WI38 (cell line): ENCODE data around the gene PKMYT1.

Experiments
- H3K4me3 ChIP-seq: 2 replicates; pipeline ENCODE4 v1.5.1; 2011; ENCODE audit warnings: low read depth, mild to moderate bottlenecking, control low read depth, low read length
- CTCF ChIP-seq: IDR thresholded peaks from 2 replicates; pipeline ENCODE4 v1.5.1; 2012; ENCODE audit warnings: low read depth, mild to moderate bottlenecking, control low read depth, low read length

The PKMYT1 gene

GRCh38 chr16:2990891-2991290 is 10.6 kb upstream of the PKMYT1 start:
- H3K4me3 ChIP-seq, result no peak overlapping the region
- no peak for TF ChIP-seq CTCF

DNA sequence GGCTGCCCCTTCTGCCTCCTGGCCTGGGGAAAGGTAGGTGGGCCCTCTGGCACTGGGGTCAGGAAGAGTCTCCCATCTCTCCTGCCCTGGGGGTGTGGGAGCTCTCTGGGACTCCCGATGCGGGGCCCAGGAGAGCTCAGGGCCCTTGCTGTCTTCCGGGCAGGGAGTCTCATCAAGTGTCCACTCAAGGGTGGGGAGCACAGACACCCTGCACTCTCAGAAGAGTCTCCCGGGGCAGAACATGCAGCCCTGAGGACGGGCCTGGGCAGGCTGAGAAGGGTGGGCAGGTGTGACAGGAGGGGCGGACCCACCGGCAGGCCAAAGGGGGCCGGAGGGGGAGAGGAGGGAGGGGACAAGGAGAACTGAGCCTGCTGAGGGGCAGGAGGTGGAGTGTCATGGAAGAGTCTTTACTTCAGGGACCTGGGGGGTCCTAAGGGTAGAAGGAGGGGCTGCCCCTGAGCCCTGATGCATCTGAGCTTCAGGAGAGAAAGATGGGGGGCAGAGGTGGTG is 8.4 kb upstream of the PKMYT1 start:
- H3K4me3 ChIP-seq, result no peak overlapping the region
- TF ChIP-seq CTCF, result no peak

DNA sequence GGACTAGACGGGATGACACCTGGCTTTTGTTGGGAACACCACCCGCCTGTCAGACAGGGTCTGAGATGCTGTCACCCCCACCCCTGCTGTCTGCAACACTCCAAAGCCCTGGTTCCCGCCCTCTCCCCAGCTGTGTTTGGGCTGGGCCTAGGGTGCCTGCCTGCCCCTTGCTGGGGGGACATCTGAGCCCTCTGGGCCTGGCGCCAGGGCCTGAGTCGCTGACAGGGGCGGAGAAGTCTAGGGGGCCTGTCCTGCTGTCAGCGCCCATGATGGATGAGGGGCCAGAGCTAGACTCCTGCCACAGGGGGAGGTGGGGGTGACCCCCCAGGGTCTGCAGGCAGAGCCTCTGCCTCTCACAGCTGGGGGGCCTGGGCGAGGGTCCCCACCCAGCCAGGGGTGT is 7.6 kb upstream of the PKMYT1 start:
- no peak overlapping the region for H3K4me3 ChIP-seq
- no peak for TF ChIP-seq CTCF

DNA sequence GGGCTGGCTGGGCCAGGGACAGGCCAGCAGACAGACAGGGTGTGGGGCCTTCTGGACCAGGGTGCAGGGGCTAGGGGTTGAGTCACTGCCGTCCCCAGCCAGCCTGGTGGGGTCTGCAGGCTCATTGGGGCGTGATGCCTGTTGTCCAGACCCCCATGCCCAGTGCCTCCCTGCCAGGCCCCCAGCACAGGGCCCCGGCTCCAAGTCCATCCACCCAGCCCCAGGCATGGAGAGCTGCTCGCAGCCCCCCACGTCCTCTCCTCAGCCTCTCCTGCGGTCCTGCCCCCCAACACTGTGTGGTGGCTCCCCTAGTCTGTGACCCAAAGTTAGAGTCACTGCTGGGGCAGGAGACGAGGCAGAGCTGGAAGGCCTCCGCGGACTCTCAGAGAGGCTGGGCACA is 7.0 kb upstream of the PKMYT1 start:
- TF ChIP-seq CTCF, result no peak
- no peak overlapping the region for H3K4me3 ChIP-seq

GRCh38 chr16:2986623-2987188 is 6.5 kb upstream of the PKMYT1 start:
- no peak for TF ChIP-seq CTCF
- no peak overlapping the region for H3K4me3 ChIP-seq

DNA sequence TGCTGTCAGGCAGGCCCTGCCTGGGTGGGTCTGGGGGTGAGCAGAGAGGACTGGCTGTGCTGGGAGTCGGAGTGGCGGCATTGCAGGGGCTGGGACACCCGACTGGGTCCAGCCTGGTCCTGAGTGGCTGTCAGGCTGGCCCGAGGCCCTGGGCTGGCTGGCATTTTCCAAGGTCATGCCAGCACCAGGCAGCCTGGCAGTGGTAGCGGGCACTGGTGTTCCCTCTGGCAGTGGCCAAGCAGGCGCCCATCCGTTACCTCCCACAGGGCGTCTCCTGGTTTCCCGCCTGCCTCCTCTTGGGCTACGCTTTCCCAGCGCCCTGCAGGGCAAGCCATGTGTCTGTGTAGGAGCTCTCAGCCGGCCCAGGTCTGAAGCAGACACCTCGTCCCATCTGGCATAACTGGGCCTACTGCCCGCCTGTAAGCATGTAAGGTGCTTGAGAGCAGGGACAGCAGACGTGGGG is 5.7 kb upstream of the PKMYT1 start:
- H3K4me3 ChIP-seq, result no peak overlapping the region
- TF ChIP-seq CTCF, result no peak

DNA sequence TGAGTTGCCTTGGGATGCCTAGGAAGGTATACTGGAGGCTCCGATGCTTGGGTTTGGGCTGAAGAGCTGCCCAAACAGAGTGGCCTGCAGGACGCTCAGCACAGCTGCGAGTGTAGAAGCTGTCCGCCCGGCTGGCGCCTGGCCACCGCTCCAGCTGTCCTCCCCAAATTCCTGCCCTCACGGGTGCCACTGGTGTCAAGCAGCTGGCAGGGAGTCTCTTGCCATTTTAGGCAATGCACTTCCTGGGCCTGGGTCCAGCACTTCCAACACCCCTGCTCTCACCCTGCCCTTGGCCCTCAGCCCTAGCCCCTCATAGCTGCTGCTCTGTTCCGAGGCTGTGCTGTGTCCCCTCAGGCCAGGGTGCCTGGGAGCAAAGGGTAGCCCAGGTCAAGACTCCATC is 5.2 kb upstream of the PKMYT1 start:
- H3K4me3 ChIP-seq, result no peak overlapping the region
- TF ChIP-seq CTCF, result no peak
